ENCODE data around the gene TRMT44. TPM values are rescaled to one million over a fixed set of nuclear protein-coding genes. Genes with fewer than 3 reads are reported as not detected.

The TRMT44 gene
- total RNA-seq, 1 donor from 2014 or later = 24.5 TPM

GRCh38 chr4:8457646-8458252 lies 17.2 kb downstream of the TRMT44 start:
- no peaks in the 10 kb centered on the region for H3K27me3 Mint-ChIP-seq (ENCODE audit: unreplicated experiment)
- TF ChIP-seq CTCF (IDR thresholded peaks at IDR 0.05) = no peak
- H3K4me3 Mint-ChIP-seq (ENCODE audit: unreplicated experiment) = no peak overlapping the region
- peaks cover 21% of the 10 kb centered on the region for H3K4me1 Mint-ChIP-seq (ENCODE audit: unreplicated experiment)
- H3K27ac Mint-ChIP-seq (ENCODE audit: unreplicated experiment) = no peak overlapping the region
- no peaks in the 10 kb centered on the region for H3K9me3 Mint-ChIP-seq (ENCODE audit: unreplicated experiment)
- no peak for DNase-seq (ENCODE audit: extremely low spot score, unreplicated experiment)
- H3K36me3 Mint-ChIP-seq (ENCODE audit: unreplicated experiment) = peaks cover 35% of the 10 kb centered on the region

- Mint-ChIP-seq H3K4me3 (ENCODE audit: unreplicated experiment) (no peak overlapping the region), H3K4me1 (ENCODE audit: unreplicated experiment) (peaks cover 21% of the 10 kb centered on the region), H3K27me3 (ENCODE audit: unreplicated experiment) (no peaks in the 10 kb centered on the region), H3K27ac (ENCODE audit: unreplicated experiment) (no peak overlapping the region), H3K36me3 (ENCODE audit: unreplicated experiment) (peaks cover 26% of the 10 kb centered on the region), H3K9me3 (ENCODE audit: unreplicated experiment) (no peaks in the 10 kb centered on the region)
- no peak for DNase-seq (ENCODE audit: extremely low spot score, unreplicated experiment)
- no peak for TF ChIP-seq CTCF (IDR thresholded peaks at IDR 0.05)
Measured at GRCh38 chr4:8459867-8460445, 19.4 kb downstream of the TRMT44 start.

GRCh38 chr4:8461086-8461485 lies 20.5 kb downstream of the TRMT44 start:
- H3K4me3 Mint-ChIP-seq (ENCODE audit: unreplicated experiment) = no peak overlapping the region
- peaks cover 21% of the 10 kb centered on the region for H3K4me1 Mint-ChIP-seq (ENCODE audit: unreplicated experiment)
- DNase-seq (ENCODE audit: extremely low spot score, unreplicated experiment) = no peak
- H3K27ac Mint-ChIP-seq (ENCODE audit: unreplicated experiment) = no peak overlapping the region
- H3K9me3 Mint-ChIP-seq (ENCODE audit: unreplicated experiment) = no peaks in the 10 kb centered on the region
- H3K27me3 Mint-ChIP-seq (ENCODE audit: unreplicated experiment) = no peaks in the 10 kb centered on the region
- peaks cover 35% of the 10 kb centered on the region for H3K36me3 Mint-ChIP-seq (ENCODE audit: unreplicated experiment)
- TF ChIP-seq CTCF (IDR thresholded peaks at IDR 0.05) = no peak

GRCh38 chr4:8461616-8462015 lies 21.0 kb downstream of the TRMT44 start:
- Mint-ChIP-seq H3K36me3 (ENCODE audit: unreplicated experiment) (peaks cover 32% of the 10 kb centered on the region), H3K27ac (ENCODE audit: unreplicated experiment) (no peak overlapping the region), H3K9me3 (ENCODE audit: unreplicated experiment) (no peaks in the 10 kb centered on the region), H3K4me3 (ENCODE audit: unreplicated experiment) (no peak overlapping the region), H3K4me1 (ENCODE audit: unreplicated experiment) (peaks cover 21% of the 10 kb centered on the region), H3K27me3 (ENCODE audit: unreplicated experiment) (no peaks in the 10 kb centered on the region)
- TF ChIP-seq CTCF (IDR thresholded peaks at IDR 0.05) = no peak
- no peak for DNase-seq (ENCODE audit: extremely low spot score, unreplicated experiment)

- no peak for DNase-seq (ENCODE audit: extremely low spot score, unreplicated experiment)
- Mint-ChIP-seq H3K4me1 (ENCODE audit: unreplicated experiment) (peaks cover 24% of the 10 kb centered on the region), H3K27ac (ENCODE audit: unreplicated experiment) (no peak overlapping the region), H3K9me3 (ENCODE audit: unreplicated experiment) (no peaks in the 10 kb centered on the region), H3K4me3 (ENCODE audit: unreplicated experiment) (no peak overlapping the region), H3K36me3 (ENCODE audit: unreplicated experiment) (peaks cover 33% of the 10 kb centered on the region), H3K27me3 (ENCODE audit: unreplicated experiment) (no peaks in the 10 kb centered on the region)
- TF ChIP-seq CTCF (IDR thresholded peaks at IDR 0.05) = no peak
Measured at GRCh38 chr4:8463811-8464210, 23.2 kb downstream of the TRMT44 start.

All from osteocyte (in vitro differentiated cells).